Suprapubic skin (tissue), 4 donors: ENCODE measurements around the gene SLC39A10. TPM values are rescaled to one million over a fixed set of nuclear protein-coding genes. Genes with fewer than 3 reads are reported as not detected.

Experiments
- DNase-seq, 2 donors: peaks; one replicate each; pipeline ENCODE4 v3.0.0-alpha.2; 2019; ENCODE audit warnings: low spot score in 2 of 2
- H3K27ac ChIP-seq: fragments of 200-600 bp; sonication (generic); one replicate; pipeline ENCODE4 v1.5.1; 2019
- H3K27me3 ChIP-seq: fragments of 200-600 bp; sonication (generic); one replicate; pipeline ENCODE4 v1.5.1; 2019
- H3K36me3 ChIP-seq: fragments of 200-600 bp; sonication (generic); one replicate; pipeline ENCODE4 v1.5.1; 2019
- H3K4me1 ChIP-seq: fragments of 200-600 bp; sonication (generic); one replicate; pipeline ENCODE4 v1.5.1; 2019
- H3K4me3 ChIP-seq: fragments of 200-600 bp; sonication (generic); one replicate; pipeline ENCODE4 v1.5.1; 2019; ENCODE audit warnings: mild to moderate bottlenecking
- H3K9me3 ChIP-seq: fragments of 200-600 bp; sonication (generic); one replicate; pipeline ENCODE4 v1.5.1; 2019
- CTCF ChIP-seq, 2 donors: fragments of 200-600 bp in 1 of 2; fragments of 450-650 bp in 1 of 2; sonication (generic) in 1 of 2; IDR thresholded peaks; one replicate each; pipeline ENCODE4 v1.5.1; 2016 to 2019; ENCODE audit warnings: antibody characterized with exemption in 2 of 2, mild to moderate bottlenecking in 1 of 2, moderate library complexity in 1 of 2
- EP300 ChIP-seq: sonication (generic); formaldehyde crosslinking; IDR thresholded peaks from one replicate; pipeline ENCODE4 v1.6.1; 2017; ENCODE audit warnings: antibody characterized with exemption
- POLR2A ChIP-seq, 2 donors: fragments of 450-650 bp; IDR thresholded peaks; one replicate each; pipeline ENCODE4 v1.6.1; 2017; ENCODE audit warnings: antibody characterized with exemption in 2 of 2, mild to moderate bottlenecking in 2 of 2, moderate library complexity in 2 of 2
- POLR2AphosphoS5 ChIP-seq, 3 donors: sonication (generic); formaldehyde crosslinking; IDR thresholded peaks; one replicate each; pipeline ENCODE4 v1.6.1; 2017; ENCODE audit warnings: antibody characterized with exemption in 3 of 3
- WGBS: methylation state at CpG from one replicate; pipeline ENCODE4 v1.1.5; 2018; 5-methylcytosine and 5-hydroxymethylcytosine counted together
- total RNA-seq, 4 donors: library from RNA; depleted of rRNA; stranded (reverse); fragments of >200 nt; gene quantifications; one replicate each; pipeline ENCODE4 v1.1.0, GENCODE V29; 2016

Gene SLC39A10
- total RNA-seq, 4 donors from 2014 or later: 14.1 to 20.3 (median 16.5) TPM

- H3K4me3 ChIP-seq: peak overlapping the region; percentile 96
- 0% methylated on average over 1 of the region's 1 CpG for WGBS
- no peak for DNase-seq
- H3K4me1 ChIP-seq: peaks cover 36% of the 10 kb centered on the region
- TF ChIP-seq POLR2AphosphoS5 (IDR thresholded peaks at IDR 0.05) (no peak), EP300 (no peak), POLR2A (IDR thresholded peaks at IDR 0.05) (no peak)
- no peaks in the 10 kb centered on the region for H3K36me3 ChIP-seq
- no peaks in the 10 kb centered on the region for H3K27me3 ChIP-seq
- peak overlapping the region; percentile 98 for H3K27ac ChIP-seq
- H3K9me3 ChIP-seq: no peaks in the 10 kb centered on the region
Observed at GRCh38 chr2:195658541-195658890, 1.5 kb downstream of the SLC39A10 start.

- no peaks in the 10 kb centered on the region for H3K27me3 ChIP-seq
- H3K9me3 ChIP-seq: no peaks in the 10 kb centered on the region
- H3K4me3 ChIP-seq: peak overlapping the region; percentile 96
- no peaks in the 10 kb centered on the region for H3K36me3 ChIP-seq
- H3K27ac ChIP-seq: peak overlapping the region; percentile 98
- WGBS: 33% methylated on average over 5 of the region's 5 CpGs
- no peak for TF ChIP-seq EP300
- H3K4me1 ChIP-seq: peaks cover 36% of the 10 kb centered on the region
- DNase-seq: no peak
Observed at GRCh38 chr2:195659114-195659513, 2.1 kb downstream of the SLC39A10 start.

- Histone ChIP-seq H3K27me3 (no peaks in the 10 kb centered on the region), H3K27ac (no peak overlapping the region), H3K4me3 (peak overlapping the region; percentile 96), H3K4me1 (peaks cover 36% of the 10 kb centered on the region), H3K36me3 (no peaks in the 10 kb centered on the region), H3K9me3 (no peaks in the 10 kb centered on the region)
- peak; percentile 66 to 69 for TF ChIP-seq CTCF (IDR thresholded peaks at IDR 0.05)
- TF ChIP-seq POLR2AphosphoS5 (IDR thresholded peaks at IDR 0.05): no peak
- no peak for TF ChIP-seq EP300
- no peak for TF ChIP-seq POLR2A (IDR thresholded peaks at IDR 0.05)
- peak; percentile 74 to 83 for DNase-seq
- WGBS: 30% methylated on average over 6 of the region's 6 CpGs
Observed at GRCh38 chr2:195659982-195660890, 3.2 kb downstream of the SLC39A10 start.

GRCh38 chr2:195662138-195662537, 5.1 kb downstream of the SLC39A10 start:
- DNase-seq: no peak
- no peaks in the 10 kb centered on the region for H3K27me3 ChIP-seq
- 37% methylated on average over 3 of the region's 3 CpGs for WGBS
- no peaks in the 10 kb centered on the region for H3K36me3 ChIP-seq
- H3K9me3 ChIP-seq: no peaks in the 10 kb centered on the region
- H3K4me1 ChIP-seq: peaks cover 28% of the 10 kb centered on the region
- H3K27ac ChIP-seq: no peak overlapping the region
- no peak overlapping the region for H3K4me3 ChIP-seq
- TF ChIP-seq POLR2AphosphoS5 (IDR thresholded peaks at IDR 0.05) (no peak), CTCF (IDR thresholded peaks at IDR 0.05) (no peak), POLR2A (IDR thresholded peaks at IDR 0.05) (no peak), EP300 (no peak)

- H3K27ac ChIP-seq: no peak overlapping the region
- no peak for DNase-seq
- WGBS: 77% methylated on average over 3 of the region's 3 CpGs
Observed at GRCh38 chr2:195663007-195663406, 6.0 kb downstream of the SLC39A10 start.

More at GRCh38 chr2:195663007-195663406, 6.0 kb downstream of the SLC39A10 start:
- Histone ChIP-seq H3K4me3 (no peak overlapping the region), H3K27me3 (no peaks in the 10 kb centered on the region), H3K4me1 (peaks cover 28% of the 10 kb centered on the region), H3K36me3 (no peaks in the 10 kb centered on the region), H3K9me3 (no peaks in the 10 kb centered on the region)
- no peak for TF ChIP-seq EP300
- TF ChIP-seq CTCF (IDR thresholded peaks at IDR 0.05): no peak
- TF ChIP-seq POLR2AphosphoS5 (IDR thresholded peaks at IDR 0.05): no peak
- no peak for TF ChIP-seq POLR2A (IDR thresholded peaks at IDR 0.05)
